Sigmoid colon (tissue), 4 donors: ENCODE measurements around the gene SLC34A1.

Experiments
- CTCF ChIP-seq, 4 experiments: fragments of 450-650 bp in 3 of 4; fragments of 200-600 bp in 1 of 4; IDR thresholded peaks; one replicate each; pipeline ENCODE4 v1.5.1; 2016 to 2019; ENCODE audit warnings: antibody characterized with exemption in 4 of 4, mild to moderate bottlenecking in 3 of 4, moderate library complexity in 2 of 4
- EP300 ChIP-seq, 4 donors: sonication (generic); formaldehyde crosslinking; IDR thresholded peaks; one replicate each; pipeline ENCODE4 v1.6.1; 2017; ENCODE audit warnings: antibody characterized with exemption in 4 of 4
- POLR2A ChIP-seq, 2 donors: fragments of 450-650 bp; IDR thresholded peaks; one replicate each; pipeline ENCODE4 v1.6.1; 2016; ENCODE audit warnings: antibody characterized with exemption in 2 of 2, mild to moderate bottlenecking in 2 of 2, moderate library complexity in 2 of 2
- POLR2AphosphoS5 ChIP-seq, 4 donors: sonication (generic); formaldehyde crosslinking; IDR thresholded peaks; one replicate each; pipeline ENCODE4 v1.6.1; 2017; ENCODE audit warnings: antibody characterized with exemption in 4 of 4

- no peak for TF ChIP-seq POLR2A (IDR thresholded peaks at IDR 0.05)
- no peak for TF ChIP-seq POLR2AphosphoS5 (IDR thresholded peaks at IDR 0.05)
- no peak for TF ChIP-seq CTCF (IDR thresholded peaks at IDR 0.05)
- no peak for TF ChIP-seq EP300 (IDR thresholded peaks at IDR 0.05)
These were observed 26.5 kb upstream of the SLC34A1 start, which contains the start of gene RGS14 for GRCh38 chr5:177357459-177358351.
